Measurements from ENCODE around the gene ITGA11. TPM values are rescaled to one million over a fixed set of nuclear protein-coding genes. Genes with fewer than 3 reads are reported as not detected.
A peak's percentile ranks its signal among the peaks of the same experiment; 100 is the strongest.

Gene ITGA11
- polyA plus RNA-seq, 1 donor, result 2.3 TPM

DNA sequence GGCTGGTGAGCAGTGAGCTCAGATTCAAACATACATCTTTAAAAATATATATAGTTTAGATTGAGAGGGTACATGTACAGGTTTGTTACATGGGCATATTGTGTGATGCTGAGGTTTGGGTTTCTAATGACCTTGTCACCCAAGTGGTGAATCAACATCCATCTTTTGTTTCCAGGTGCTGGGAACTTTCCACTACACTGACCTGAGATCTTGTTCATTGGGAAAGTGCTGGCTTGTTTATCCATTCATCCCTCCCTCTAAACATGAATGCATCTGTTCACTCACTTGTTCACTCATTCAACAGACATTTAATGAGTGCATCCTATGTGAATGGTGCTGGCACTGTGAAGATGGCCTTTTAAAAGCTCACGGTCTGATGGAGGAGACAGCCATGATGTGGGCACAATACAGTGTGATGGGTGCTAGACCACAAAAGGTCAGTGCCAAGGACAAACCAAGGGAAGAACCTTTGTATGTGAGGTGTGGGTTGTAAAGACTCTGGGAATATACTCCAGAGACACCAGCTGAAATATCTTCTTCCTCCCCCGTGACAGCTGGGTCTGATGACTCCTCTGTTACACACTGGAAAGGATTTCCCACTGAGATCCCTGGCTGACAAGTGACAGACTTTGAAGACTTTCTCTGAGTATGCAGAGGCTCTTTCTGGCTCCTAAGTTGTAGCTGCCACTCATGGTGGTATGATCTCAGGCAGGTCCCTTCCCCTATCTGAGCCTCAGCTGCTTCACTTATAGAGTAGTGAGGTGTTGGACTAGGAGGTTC lies 16.2 kb upstream of the ITGA11 start:
- no peak for DNase-seq

DNA sequence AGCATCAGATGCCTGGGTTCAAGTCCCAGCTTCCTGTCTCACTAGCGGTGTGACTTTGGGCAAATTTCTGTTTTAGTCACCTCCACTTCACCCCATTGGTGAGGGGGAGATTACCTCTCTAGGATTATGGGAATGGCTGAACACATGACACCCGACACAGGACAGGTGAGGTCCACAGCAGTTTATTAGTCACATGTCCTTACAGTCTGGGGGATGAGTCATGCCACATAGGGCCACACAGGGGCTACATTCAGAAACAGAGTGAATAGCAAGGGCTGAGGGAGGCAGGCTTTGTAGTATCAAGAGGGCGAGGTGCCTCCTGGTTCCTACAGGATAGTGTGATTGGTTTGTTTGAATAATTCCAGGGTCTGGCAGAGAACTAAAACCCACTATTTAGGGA lies 15.2 kb upstream of the ITGA11 start:
- no peak for DNase-seq

- DNase-seq, result no peak
Measured at GRCh38 chr15:68445351-68445750, 13.4 kb upstream of the ITGA11 start.

- no peak for DNase-seq
Measured at GRCh38 chr15:68444336-68444735, 12.4 kb upstream of the ITGA11 start.

DNA sequence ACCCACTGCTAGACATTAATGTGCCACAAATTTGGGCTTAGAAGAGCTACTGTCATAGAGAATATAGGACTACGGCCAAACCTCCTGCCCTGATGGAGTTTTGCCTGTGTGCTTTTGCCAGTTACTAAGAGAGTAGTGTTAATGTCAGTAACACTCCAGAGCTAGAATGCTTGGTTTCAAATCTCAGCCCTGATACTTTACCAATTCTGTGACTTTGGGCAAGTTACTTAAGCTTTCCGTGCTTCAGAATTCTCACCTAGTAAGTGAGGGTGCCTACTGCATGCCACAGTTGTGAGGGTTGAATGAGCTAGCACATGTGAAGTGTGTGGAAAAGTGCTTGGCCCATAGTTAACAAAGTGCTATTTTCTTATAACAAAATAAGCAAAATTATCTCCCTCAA lies 10.9 kb upstream of the ITGA11 start:
- DNase-seq, result no peak

DNA sequence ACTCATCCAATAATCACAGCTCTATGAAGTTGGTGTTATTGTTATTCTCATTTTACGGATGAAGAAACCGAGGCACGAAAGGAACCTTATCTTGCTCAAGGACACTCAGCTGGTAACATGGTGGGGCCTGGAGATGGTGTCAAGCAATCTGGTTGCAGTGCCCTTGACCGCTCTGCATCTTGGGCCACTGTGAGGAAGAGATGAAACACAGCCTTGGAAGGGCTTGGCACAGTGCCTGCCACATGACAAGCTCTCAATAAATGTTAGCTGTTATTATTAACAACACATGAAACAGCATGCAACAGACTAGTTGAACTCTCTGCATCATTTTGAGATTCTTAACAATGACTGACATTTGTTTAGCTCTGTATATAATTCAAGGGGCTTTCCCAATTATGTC lies 10.1 kb upstream of the ITGA11 start:
- no peak for DNase-seq

DNA sequence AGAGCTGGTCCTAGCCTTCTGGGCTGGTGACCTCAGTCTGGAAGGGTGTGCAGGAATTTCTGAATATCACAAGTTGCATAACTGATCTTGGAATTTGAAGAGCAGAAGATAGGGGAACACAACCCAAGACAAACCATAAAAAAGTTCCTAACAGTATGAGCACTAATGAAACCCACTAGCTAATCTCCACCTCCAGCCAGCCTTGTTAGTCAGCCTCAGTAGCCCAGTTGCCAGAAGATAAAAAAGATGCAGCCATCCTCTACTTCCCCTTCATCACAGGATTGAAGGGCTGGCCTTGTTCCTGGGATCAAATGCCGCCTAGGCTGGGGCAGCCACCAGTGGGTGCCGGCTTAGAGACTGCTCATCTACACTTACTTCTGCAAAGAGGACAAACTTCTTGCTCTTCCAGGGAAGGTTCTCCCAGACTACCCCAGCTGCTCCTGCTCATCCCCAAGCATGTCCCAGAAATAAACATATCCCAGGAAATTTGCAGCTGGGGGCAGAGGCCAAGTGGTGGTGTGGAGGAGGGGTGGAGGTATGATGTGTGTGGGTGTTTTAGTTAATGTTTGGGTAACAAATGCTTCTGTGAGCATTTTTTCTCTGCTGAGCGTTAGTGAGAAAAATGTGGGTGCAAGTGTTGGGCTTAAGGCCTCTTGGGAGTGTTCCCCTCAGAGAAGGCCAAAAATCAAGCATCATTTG lies 9.2 kb upstream of the ITGA11 start:
- no peak for DNase-seq

DNA sequence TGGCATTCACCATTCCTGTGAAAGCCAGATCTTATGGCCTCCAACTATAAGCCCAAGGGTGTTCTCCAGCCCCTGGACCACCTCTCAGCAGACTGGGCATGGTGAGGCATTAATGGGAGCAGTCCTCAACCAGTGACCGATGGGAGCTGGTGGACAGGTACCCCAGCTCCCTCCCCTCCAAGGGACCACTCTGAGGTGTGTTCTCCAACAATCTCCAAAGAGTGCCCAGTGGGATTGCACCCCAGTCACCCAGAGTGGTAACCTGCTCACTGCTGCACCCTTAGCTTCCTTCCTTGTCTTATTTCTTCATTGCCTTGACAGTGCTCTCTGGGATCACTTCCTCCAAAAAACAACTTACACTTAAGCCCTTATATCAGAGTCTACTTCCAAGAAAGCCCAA lies 8.2 kb upstream of the ITGA11 start:
- no peak for DNase-seq

- DNase-seq, result no peak
Measured at GRCh38 chr15:68439506-68439905, 7.5 kb upstream of the ITGA11 start.

GRCh38 chr15:68436680-68437079 lies 4.7 kb upstream of the ITGA11 start:
- no peak for DNase-seq

DNA sequence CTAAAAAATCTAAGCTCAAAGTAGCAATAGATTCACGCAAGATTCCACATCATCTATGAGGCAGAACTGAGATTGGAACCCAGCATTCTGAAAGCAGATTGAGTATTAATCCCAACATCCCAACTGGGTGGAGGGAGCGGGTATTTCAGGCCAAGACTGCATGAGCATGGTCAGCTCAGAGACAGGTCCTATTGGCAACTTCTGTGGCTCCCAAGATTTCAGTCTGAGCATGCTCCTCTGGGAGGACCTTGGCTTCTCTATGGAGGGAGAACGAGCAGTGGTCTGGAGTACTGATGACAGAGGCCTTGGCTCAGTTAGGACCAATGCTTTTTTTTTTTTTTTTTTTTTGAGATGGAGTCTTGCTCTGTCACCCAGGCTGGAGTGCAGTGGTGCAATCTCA lies 4.0 kb upstream of the ITGA11 start:
- no peak for DNase-seq

DNA sequence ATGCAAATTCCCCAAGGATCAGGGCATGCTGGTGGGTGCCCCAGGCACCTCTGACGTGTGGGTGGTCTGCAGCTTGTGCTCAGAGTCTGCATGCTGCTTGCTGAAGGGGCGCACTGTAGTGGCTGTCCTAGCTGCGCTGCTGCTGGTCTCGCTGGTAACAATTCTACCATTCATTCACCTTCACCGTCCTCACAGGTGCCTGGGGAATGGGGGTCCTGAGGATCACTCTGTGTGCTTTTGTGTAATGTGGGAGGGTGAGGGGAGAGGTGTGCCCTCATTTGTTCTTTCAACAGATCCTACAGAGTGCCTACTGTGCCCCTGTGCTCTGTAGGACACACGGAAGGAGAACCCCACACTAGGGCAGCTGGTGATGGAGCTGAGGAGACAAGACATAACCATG lies 2.1 kb upstream of the ITGA11 start:
- DNase-seq, result no peak

DNA sequence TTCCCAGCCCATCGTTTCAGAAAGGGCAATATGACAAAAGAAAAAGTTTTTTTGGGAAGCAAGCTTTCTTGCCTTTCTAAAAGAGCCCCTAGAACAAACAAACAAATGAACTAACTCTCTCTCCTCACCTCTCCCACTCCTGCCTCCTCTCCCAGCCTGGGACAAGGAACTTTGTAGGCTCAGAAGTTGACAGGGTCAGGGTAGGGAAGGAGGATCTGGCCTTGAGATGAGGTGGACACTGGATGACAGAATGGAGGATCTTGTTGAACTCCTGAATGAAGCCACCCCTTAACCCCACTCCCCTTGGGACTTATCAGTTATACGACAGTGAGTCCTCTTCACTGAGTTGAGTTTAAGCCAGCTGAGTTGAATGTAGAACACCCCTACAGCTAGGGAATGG lies 1.6 kb upstream of the ITGA11 start:
- no peak for DNase-seq

- no peak for DNase-seq
Measured at GRCh38 chr15:68432441-68433064, 590 bp upstream of the ITGA11 start.

DNA sequence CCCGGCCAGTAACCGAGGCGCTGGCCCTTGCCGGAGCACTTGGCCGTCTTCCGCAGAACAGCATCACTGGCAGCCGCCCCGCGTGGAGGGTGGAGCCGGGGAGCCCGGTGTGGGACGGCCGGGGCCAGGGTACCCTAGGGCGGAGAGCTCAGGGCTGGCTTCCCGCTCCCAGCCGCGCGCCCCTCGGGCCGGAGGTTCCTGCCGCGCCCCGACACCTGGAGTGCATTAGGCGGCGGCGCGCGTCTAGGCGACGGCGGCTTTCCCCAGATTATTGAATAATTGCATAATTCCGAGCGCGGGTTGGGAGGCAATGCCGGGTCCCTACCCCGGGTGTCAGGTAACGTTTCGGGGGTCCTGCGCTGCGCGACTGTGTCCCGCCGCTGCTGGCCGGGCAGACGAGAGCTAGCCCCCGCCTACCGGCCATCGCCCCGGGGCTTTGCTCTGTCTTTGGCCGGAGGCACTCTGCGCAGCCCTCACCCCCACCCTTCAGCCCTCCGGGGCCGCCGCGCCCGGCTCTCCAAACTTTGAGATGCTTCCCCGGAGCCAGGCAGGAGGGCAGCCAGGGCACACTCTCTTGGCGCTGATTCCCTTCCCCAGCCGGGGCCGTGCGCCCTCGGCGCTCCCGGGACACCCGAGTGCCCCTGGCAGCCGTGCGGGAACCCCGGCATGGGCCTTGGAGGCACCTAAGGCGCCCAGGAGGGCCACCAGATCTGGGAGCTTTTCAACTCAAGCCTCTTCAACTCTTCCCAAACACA lies 749 bp downstream of the ITGA11 start:
- peak; percentile 52 for DNase-seq

DNA sequence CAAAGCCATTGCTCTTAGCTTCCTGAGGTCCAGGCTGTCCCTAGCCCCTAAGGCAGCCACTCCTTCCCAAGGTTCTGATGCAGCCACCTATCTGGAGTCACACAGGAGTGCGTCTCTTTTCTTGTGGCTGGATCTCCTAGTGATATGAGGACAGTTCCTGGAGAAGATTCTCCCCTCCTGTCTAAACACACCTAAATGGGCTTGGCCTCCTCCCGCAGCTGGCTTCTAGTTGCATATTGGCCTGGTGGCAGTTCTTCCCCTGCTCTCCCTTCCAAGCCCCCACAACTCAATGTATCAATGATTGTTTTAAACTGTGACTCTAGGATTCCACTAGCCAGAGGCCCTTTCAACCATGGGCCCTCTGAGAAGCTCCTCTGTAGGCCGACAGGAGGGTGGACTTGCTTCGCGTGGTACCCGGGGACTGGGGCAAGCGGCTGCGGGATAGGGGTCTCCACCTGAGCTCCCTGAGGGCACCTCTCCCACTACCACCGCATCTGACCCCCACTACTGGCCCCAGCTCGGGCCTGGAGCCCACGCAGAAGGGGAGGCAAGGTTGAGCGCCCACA lies 1.4 kb downstream of the ITGA11 start:
- no peak for DNase-seq

DNA sequence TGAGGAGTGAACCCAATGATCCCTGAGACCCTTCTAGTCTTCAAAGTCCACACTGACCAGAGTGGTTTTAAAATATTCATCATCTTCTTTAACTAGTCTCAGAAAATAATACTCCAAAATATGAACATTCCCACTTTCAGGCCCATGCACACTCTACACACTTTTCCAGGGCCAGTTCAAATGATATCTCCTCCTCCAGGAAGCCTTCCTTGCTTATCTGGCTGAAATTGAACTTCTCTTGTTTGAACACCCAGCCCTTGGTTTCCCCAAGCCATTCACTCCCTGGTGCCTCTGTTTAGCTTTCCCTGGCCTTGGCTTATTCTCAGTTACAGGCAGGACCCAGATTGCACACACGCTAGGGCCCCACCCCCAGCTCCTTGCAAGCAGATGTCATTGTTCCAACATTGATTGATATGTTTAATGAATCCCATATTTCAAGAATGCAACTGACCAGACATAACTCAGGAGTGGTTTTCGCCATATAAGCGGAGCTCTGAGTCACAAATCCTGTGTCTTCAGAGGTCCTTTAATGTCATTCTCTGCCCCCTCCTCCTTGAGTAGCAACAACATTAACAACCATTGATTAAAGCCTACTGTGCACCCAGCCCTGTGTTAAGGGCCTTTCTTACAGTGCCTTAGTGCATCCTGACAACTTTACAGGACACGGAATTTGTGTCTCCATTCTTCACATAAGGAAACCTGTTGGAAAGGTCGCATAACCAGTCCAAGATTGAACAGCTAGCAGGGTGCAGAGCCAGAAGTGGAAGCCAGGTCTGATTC lies 2.1 kb downstream of the ITGA11 start:
- no peak for DNase-seq

DNA sequence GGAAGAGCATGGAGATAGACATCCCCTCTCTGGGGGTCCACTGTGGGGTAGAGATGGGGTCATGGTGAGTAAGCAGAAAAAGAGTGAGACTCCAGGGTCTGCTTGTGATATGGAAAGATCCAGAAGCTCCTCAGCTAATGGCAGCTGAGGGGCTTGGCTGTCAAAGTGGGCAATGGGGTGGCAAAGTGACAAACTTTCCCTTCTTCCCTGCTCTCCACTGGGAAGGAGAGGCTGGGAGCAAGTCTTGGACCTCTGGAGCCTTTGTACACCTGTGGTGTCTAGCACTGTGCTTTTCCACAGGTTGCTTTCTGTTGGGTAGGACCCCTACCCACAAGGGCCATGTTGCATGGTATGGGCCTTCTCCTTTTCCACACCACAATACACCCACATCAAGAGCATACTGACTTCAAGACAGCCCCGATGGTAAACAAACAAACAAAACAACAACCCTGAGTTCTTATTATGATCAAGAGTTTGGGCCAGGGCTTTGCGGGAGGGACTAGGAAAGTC lies 3.5 kb downstream of the ITGA11 start:
- DNase-seq, result no peak

DNA sequence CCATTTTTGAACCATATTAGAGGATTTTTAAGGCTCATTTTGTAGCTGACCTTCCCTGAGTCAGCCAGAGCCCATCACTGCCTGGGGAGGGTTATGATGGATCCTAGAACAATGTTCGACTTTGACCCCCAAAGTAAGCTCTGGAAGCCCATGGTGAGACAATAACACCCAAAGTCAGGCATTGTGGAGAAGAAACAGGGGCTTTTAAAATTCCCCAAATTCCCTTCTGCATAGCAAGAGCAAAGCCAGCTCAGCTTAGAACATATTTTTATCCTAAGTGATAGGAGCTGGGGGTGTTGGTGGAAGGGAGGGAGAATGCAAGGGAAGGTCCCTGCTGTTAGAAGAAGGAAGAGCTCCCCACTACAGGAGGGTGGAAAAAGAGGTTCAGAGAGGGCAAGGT lies 4.0 kb downstream of the ITGA11 start:
- DNase-seq, result no peak

- no peak for DNase-seq
Measured at GRCh38 chr15:68427366-68427765, 4.6 kb downstream of the ITGA11 start.

- no peak for DNase-seq
Measured at GRCh38 chr15:68426116-68426515, 5.8 kb downstream of the ITGA11 start.

Measured in hindlimb muscle (tissue), 1 donor.